Measurements from ENCODE around the gene MEX3B.
"Not testable (repeated sequence)": the region's sequence is repeated elsewhere in the genome, so short reads cannot be mapped to it uniquely, and the experiment has no call there.

Gene MEX3B

DNA sequence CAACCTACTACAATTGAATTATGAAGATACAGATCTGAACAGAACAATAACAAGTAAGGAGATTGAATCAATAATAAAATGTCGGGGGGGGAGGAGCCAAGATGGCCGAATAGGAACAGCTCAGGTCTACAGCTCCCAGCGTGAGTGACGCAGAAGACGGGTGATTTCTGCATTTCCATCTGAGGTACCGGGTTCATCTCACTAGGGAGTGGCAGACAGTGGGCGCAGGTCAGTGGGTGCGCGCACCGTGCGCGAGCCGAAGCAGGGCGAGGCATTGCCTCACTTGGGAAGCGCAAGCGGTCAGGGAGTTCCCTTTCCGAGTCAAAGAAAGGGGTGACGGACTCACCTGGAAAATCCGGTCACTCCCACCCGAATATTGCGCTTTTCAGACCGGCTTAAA, 50.7 kb downstream of the MEX3B start:
- not testable (repeated sequence) for DNase-seq

DNA sequence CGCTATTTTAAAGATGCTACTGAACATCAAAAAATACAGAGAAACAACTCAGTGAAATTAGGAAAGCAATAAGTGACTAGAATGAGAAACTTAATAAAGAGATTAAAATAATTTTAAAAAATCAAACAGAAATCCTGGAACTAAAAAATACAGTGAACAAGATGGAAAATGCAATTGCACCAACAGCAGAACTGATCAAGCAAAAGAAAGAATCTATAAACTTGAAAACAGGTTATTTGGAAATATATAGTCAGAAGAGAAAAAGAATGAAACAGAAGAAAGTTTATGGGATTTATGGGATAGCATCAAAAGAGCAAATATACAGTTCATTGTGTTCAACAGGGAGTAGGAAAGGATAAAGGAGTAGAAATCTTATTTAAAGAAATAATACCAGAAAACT, 53.3 kb downstream of the MEX3B start:
- no peak for DNase-seq

Measured in NCI-H1694 (cell line).